ENCODE measurements around the gene C4orf36.
A peak's percentile ranks its signal among the peaks of the same experiment; 100 is the strongest.

The C4orf36 gene

GRCh38 chr4:86853209-86853608 is 39.0 kb downstream of the C4orf36 start:
- DNase-seq, result no peak

GRCh38 chr4:86848732-86849619 is 43.2 kb downstream of the C4orf36 start, which contains the start of gene SLC10A6:
Gene SLC10A6, minus strand, starts transcription at chr4:86849384. Its CDS starts 269 bp downstream, at chr4:86849115.
- no peak for DNase-seq

- no peak for DNase-seq
Measured at GRCh38 chr4:86848136-86848535, 44.1 kb downstream of the C4orf36 start.

GRCh38 chr4:86847571-86847970 is 44.7 kb downstream of the C4orf36 start:
- DNase-seq, result no peak

- DNase-seq, result no peak
Measured at GRCh38 chr4:86846921-86847320, 45.3 kb downstream of the C4orf36 start.

- DNase-seq, result no peak
Measured at GRCh38 chr4:86845593-86845992, 46.6 kb downstream of the C4orf36 start.

- DNase-seq, result peak; percentile 17
Measured at GRCh38 chr4:86841309-86841708, 50.9 kb downstream of the C4orf36 start.

GRCh38 chr4:86840858-86841257 is 51.4 kb downstream of the C4orf36 start:
- no peak for DNase-seq

- no peak for DNase-seq
Measured at GRCh38 chr4:86837691-86838503, 54.3 kb downstream of the C4orf36 start.

- DNase-seq, result no peak
Measured at GRCh38 chr4:86835677-86836076, 56.5 kb downstream of the C4orf36 start.

GRCh38 chr4:86834901-86835300 is 57.3 kb downstream of the C4orf36 start:
- DNase-seq, result peak; percentile 9

GRCh38 chr4:86833615-86834014 is 58.6 kb downstream of the C4orf36 start:
- no peak for DNase-seq

- peak; percentile 77 for DNase-seq
Measured at GRCh38 chr4:86831262-86832130, 60.7 kb downstream of the C4orf36 start.
